IMR-90 (cell line): Measurements from ENCODE around the gene GTF3C1. TPM values are rescaled to one million over a fixed set of nuclear protein-coding genes. Genes with fewer than 3 reads are reported as not detected.

ENCODE experiments used
- ATAC-seq: fragments of 200-7000 bp; cut with Tn5 transposase; 2 replicates; pipeline ENCODE4 v1.9.1; 2020; ENCODE audit warnings: low read depth, mild to moderate bottlenecking, moderate library complexity
- BruUV-seq: library from RNA; stranded (reverse); fragments of 400-500 nt; replicated peaks from 2 replicates; lab custom pipeline; 2021; lab: Mats Ljungman, UMichigan
- CTCF ChIA-PET: fragments of 300-600 bp; formaldehyde crosslinking; extraction: SDS; loops from one replicate; lab custom pipeline; 2021; ENCODE audit warnings: antibody characterized with exemption; lab: Yijun Ruan, JAX
- POLR2A ChIA-PET: fragments of 300-600 bp; sonication (Branson Sonifier 250); formaldehyde crosslinking; loops from one replicate; lab custom pipeline; 2022; ENCODE audit warnings: antibody characterized with exemption; ENCODE audit not compliant: unreplicated experiment; lab: Charles Lee
- DNase-seq: peaks from one replicate; pipeline ENCODE4 v3.0.0; 2013
- H2AFZ ChIP-seq: replicated peaks from 2 replicates; pipeline ENCODE3; 2013; ENCODE audit warnings: low read length, mild to moderate bottlenecking; ENCODE audit not compliant: poor library complexity
- H2AK5ac ChIP-seq: 2 replicates; pipeline ENCODE4 v1.6.1; 2013; ENCODE audit warnings: low read depth, low read length, inconsistent platforms
- H2AK9ac ChIP-seq: replicated peaks from 2 replicates; pipeline ENCODE3; 2013; ENCODE audit warnings: mild to moderate bottlenecking, low read depth, low read length, moderate library complexity; ENCODE audit not compliant: poor library complexity
- H2BK120ac ChIP-seq: 2 replicates; pipeline ENCODE4 v1.6.1; 2013; ENCODE audit warnings: low read depth, low read length, inconsistent platforms
- H2BK15ac ChIP-seq: 3 replicates; pipeline ENCODE4 v1.6.1; 2013; ENCODE audit warnings: low read depth, low read length, inconsistent platforms
- H2BK20ac ChIP-seq: 2 replicates; pipeline ENCODE4 v1.6.1; 2013; ENCODE audit warnings: low read depth, mild to moderate bottlenecking, inconsistent platforms, low read length, moderate library complexity
- H2BK5ac ChIP-seq: 2 replicates; pipeline ENCODE4 v1.6.1; 2013; ENCODE audit warnings: mild to moderate bottlenecking, low read depth, low read length, inconsistent platforms; ENCODE audit not compliant: poor library complexity, severe bottlenecking
- H3K14ac ChIP-seq: replicated peaks from 2 replicates; pipeline ENCODE4 v1.6.1; 2013; ENCODE audit warnings: low read depth, low read length, inconsistent platforms
- H3K18ac ChIP-seq: 2 replicates; pipeline ENCODE4 v1.6.1; 2013; ENCODE audit warnings: low read depth, low read length, control low read depth
- H3K23ac ChIP-seq: 2 replicates; pipeline ENCODE4 v1.6.1; 2013; ENCODE audit warnings: low read depth, low read length, inconsistent platforms
- H3K27ac ChIP-seq: 2 replicates; pipeline ENCODE4 v1.5.1; 2013; ENCODE audit warnings: mild to moderate bottlenecking, control low read depth, low read length; ENCODE audit not compliant: insufficient read depth
- H3K27me3 ChIP-seq: 2 replicates; pipeline ENCODE4 v1.6.1; 2013; ENCODE audit warnings: low read length; ENCODE audit not compliant: control insufficient read depth, insufficient read depth
- H3K36me3 ChIP-seq: 2 replicates; pipeline ENCODE4 v1.6.1; 2013; ENCODE audit warnings: low read length, mixed read lengths; ENCODE audit not compliant: control insufficient read depth, insufficient read depth
- H3K4ac ChIP-seq: 2 replicates; pipeline ENCODE4 v1.6.1; 2013; ENCODE audit warnings: low read depth, low read length, inconsistent platforms
- H3K4me1 ChIP-seq: 2 replicates; pipeline ENCODE4 v1.6.1; 2013; ENCODE audit warnings: low read length, mixed read lengths; ENCODE audit not compliant: control insufficient read depth, insufficient read depth
- H3K4me2 ChIP-seq: 2 replicates; pipeline ENCODE4 v1.6.1; 2013; ENCODE audit warnings: low read depth, mild to moderate bottlenecking, control low read depth, low read length, moderate library complexity
- H3K4me3 ChIP-seq: 2 replicates; pipeline ENCODE4 v1.5.1; 2013; ENCODE audit warnings: low read depth, mild to moderate bottlenecking, control low read depth, low read length, moderate library complexity; ENCODE audit not compliant: insufficient read depth
- H3K56ac ChIP-seq: 2 replicates; pipeline ENCODE4 v1.6.1; 2013; ENCODE audit warnings: low read length, inconsistent platforms; ENCODE audit not compliant: insufficient read depth; ENCODE audit errors: extremely low read depth
- H3K79me1 ChIP-seq, 2 experiments: 2 replicates each; pipeline ENCODE4 v1.6.1; 2013; ENCODE audit warnings: low read length in 2 of 2, inconsistent platforms in 1 of 2, low read depth in 1 of 2
- H3K9ac ChIP-seq: 2 replicates; pipeline ENCODE4 v1.6.1; 2013; ENCODE audit warnings: low read depth, low read length, control low read depth
- H3K9me1 ChIP-seq: 2 replicates; pipeline ENCODE4 v1.6.1; 2013; ENCODE audit warnings: low read length, inconsistent platforms; ENCODE audit not compliant: insufficient read depth
- H3K9me3 ChIP-seq: 2 replicates; pipeline ENCODE4 v1.6.1; 2013; ENCODE audit warnings: low read length; ENCODE audit not compliant: control insufficient read depth, insufficient read depth
- H4K20me1 ChIP-seq: 2 replicates; pipeline ENCODE4 v1.6.1; 2013; ENCODE audit warnings: low read length, inconsistent platforms; ENCODE audit not compliant: insufficient read depth
- H4K5ac ChIP-seq: 2 replicates; pipeline ENCODE4 v1.6.1; 2013; ENCODE audit warnings: mild to moderate bottlenecking, low read depth, low read length, control low read depth
- H4K8ac ChIP-seq, 2 experiments: 2 replicates each; pipeline ENCODE4 v1.6.1; 2013; ENCODE audit warnings: low read depth in 2 of 2, low read length in 2 of 2, control low read depth in 1 of 2, inconsistent platforms in 1 of 2
- H4K91ac ChIP-seq: 2 replicates; pipeline ENCODE4 v1.6.1; 2013; ENCODE audit warnings: low read depth, low read length, inconsistent platforms; ENCODE audit not compliant: insufficient read depth
- MAZ ChIP-seq: IDR thresholded peaks from 2 replicates; pipeline ENCODE4 v1.6.1; 2012; ENCODE audit warnings: low read depth, mild to moderate bottlenecking, low read length, improper control_type of control experiment, moderate library complexity, borderline replicate concordance
- RAD21 ChIP-seq: IDR thresholded peaks from 2 replicates; pipeline ENCODE4 v1.6.1; 2012; ENCODE audit warnings: low read length, improper control_type of control experiment
- WGBS, 2 experiments: methylation state at CpG; one replicate each; pipeline versions ENCODE4 v1.1.5 to v1.1.7; 2013; ENCODE audit warnings: missing lambda C conversion rate in 2 of 2; ENCODE audit not compliant: insufficient read length in 1 of 2; ENCODE audit errors: extremely low coverage in 2 of 2; 5-methylcytosine and 5-hydroxymethylcytosine counted together
- dilution Hi-C: fragments of 300-500 bp; cut with HindIII; formaldehyde crosslinking; loops from one replicate; pipeline ENCODE4 v1.14.3; 2018; ENCODE audit warnings: low sequenced_read_pairs; ENCODE audit not compliant: unreplicated experiment
- in situ Hi-C: fragments of 300-500 bp; cut with MboI; formaldehyde crosslinking; loops from 3 replicates; pipeline ENCODE4 v1.14.3; 2019; ENCODE audit warnings: low sequenced_read_pairs, inconsistent platforms, mixed read lengths
- intact Hi-C: fragments of 100-400 bp; cut with micrococcal nuclease; formaldehyde crosslinking; loops from 2 replicates; pipeline ENCODE4 v1.10.0; 2022
- polyA plus RNA-seq, 3 experiments: library from polyadenylated mRNA; depleted of rRNA; stranded (reverse); fragments of >200 nt; gene quantifications; 2 replicates each; pipeline ENCODE4 v1.2.3, GENCODE V29; 2012; ENCODE audit warnings: low replicate concordance in 1 of 3
- total RNA-seq: library from RNA; depleted of rRNA; stranded (reverse); fragments of >200 nt; gene quantifications from 2 replicates; pipeline ENCODE4 v1.2.3, GENCODE V29; 2012

GTF3C1 gene
- total and polyA plus RNA-seq, 2 of the 4 experiments (the other 2 are of a cell fraction): 50.8 to 68.1 TPM

DNA sequence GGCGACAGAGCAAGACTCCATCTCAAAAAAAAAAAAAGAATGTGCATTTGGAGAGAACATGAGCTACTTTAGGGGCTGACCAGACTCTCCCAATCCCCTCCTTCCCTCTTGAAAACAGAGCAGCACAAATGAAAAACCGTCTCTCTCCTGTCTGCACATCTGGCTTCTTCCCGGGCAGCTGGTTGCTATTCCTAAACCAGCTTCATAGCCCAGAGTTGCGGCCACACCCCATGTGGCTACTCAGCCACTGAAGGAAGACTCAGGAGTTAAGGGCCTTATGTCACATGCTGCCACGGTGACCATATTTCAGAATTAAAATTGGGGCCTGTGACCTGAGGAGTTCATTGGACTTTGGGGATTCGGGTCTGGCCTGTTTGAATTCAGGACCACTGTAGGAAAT lies 48.5 kb upstream of the GTF3C1 start:
- Histone ChIP-seq H4K91ac (no peak overlapping the region), H2AK5ac (no peak overlapping the region), H3K36me3 (peaks cover 5% of the 10 kb centered on the region), H2AFZ (no peak overlapping the region), H3K4me1 (peaks cover 5% of the 10 kb centered on the region; the same call in 1 of the 2 replicates), H3K4ac (no peak overlapping the region), H3K27ac (no peak overlapping the region), H3K18ac (no peak overlapping the region), H3K9me3 (no peaks in the 10 kb centered on the region), H3K9ac (no peak overlapping the region), H3K27me3 (no peaks in the 10 kb centered on the region), H2BK120ac (no peak overlapping the region), H3K23ac (no peak overlapping the region), H2BK15ac (no peak overlapping the region), H3K4me2 (no peak overlapping the region), H4K8ac (no peak overlapping the region), H3K79me1 (no peaks in the 10 kb centered on the region; a peak in 1 of 4 replicates), H4K5ac (no peak overlapping the region), H3K14ac (no peak overlapping the region), H4K20me1 (no peaks in the 10 kb centered on the region), H2BK5ac (no peak overlapping the region), H3K56ac (no peak overlapping the region), H3K4me3 (no peak overlapping the region), H2AK9ac (no peak overlapping the region), H3K9me1 (peaks cover 11% of the 10 kb centered on the region; the same call in 1 of the 2 replicates), H2BK20ac (no peak overlapping the region)
- dilution Hi-C loops (no loop called here), in situ Hi-C loops (no loop called here), intact Hi-C loops (no loop called here)
- no TSS peak for BruUV-seq
- TF ChIP-seq RAD21: no peak
- no peak for TF ChIP-seq MAZ
- no peak for ATAC-seq
- 85% methylated on average over 4 of the region's 6 CpGs; no CpG with 5 or more reads in 1 of the 2 experiments for WGBS, 2 experiments
- DNase-seq: no peak
- ChIA-PET CTCF (interaction anchor here (0.6 kb wide), 1 partner anchor 19 kb away, joined by 4 read pairs; no protein-coding TSS in a partner anchor), POLR2A (no interaction called here)
